Breast epithelium (tissue), 4 donors: ENCODE measurements around the gene ZNF562. TPM values are rescaled to one million over a fixed set of nuclear protein-coding genes. Genes with fewer than 3 reads are reported as not detected.
"Not testable (repeated sequence)": the region's sequence is repeated elsewhere in the genome, so short reads cannot be mapped to it uniquely, and the experiment has no call there.

Experiments used
- DNase-seq, 2 donors: peaks; one replicate each; pipeline ENCODE4 v3.0.0-alpha.2; 2019; ENCODE audit warnings: low spot score in 2 of 2
- H3K27ac ChIP-seq, 2 donors: fragments of 200-600 bp; sonication (generic) in 1 of 2; one replicate each; pipeline ENCODE4 v1.5.1; 2016 to 2019; ENCODE audit warnings: mild to moderate bottlenecking in 1 of 2
- H3K27me3 ChIP-seq, 2 donors: fragments of 200-600 bp; sonication (generic) in 1 of 2; one replicate each; pipeline versions ENCODE4 v1.5.1 to v1.6.0; 2017 to 2019; ENCODE audit warnings: control low read depth in 1 of 2, mild to moderate bottlenecking in 1 of 2
- H3K36me3 ChIP-seq: fragments of 200-600 bp; one replicate; pipeline ENCODE4 v1.5.1; 2019
- H3K4me1 ChIP-seq, 2 donors: fragments of 200-600 bp; sonication (generic); one replicate each; pipeline ENCODE4 v1.5.1; 2016 to 2019; ENCODE audit warnings: control low read depth in 1 of 2
- H3K4me3 ChIP-seq, 3 donors: fragments of 200-600 bp; sonication (generic); 1 replicate in 2 of 3; 2 replicates in 1 of 3; pipeline ENCODE4 v1.5.1; 2016 to 2019; ENCODE audit warnings: mild to moderate bottlenecking in 3 of 3, moderate library complexity in 2 of 3
- H3K9me3 ChIP-seq, 2 donors: fragments of 200-600 bp; sonication (generic) in 1 of 2; one replicate each; pipeline ENCODE4 v1.5.1; 2016 to 2019; ENCODE audit warnings: control low read depth in 1 of 2
- POLR2A ChIP-seq: fragments of 450-650 bp; IDR thresholded peaks from one replicate; pipeline ENCODE4 v1.6.1; 2016; ENCODE audit warnings: antibody characterized with exemption, mild to moderate bottlenecking, moderate library complexity
- POLR2AphosphoS5 ChIP-seq, 3 donors: sonication (generic); formaldehyde crosslinking; IDR thresholded peaks; one replicate each; pipeline ENCODE4 v1.6.1; 2017; ENCODE audit warnings: antibody characterized with exemption in 3 of 3
- intact Hi-C: fragments of 100-400 bp; cut with DNase I; formaldehyde crosslinking; loops from one replicate; pipeline ENCODE4 v1.15.1; 2023; ENCODE audit warnings: low total_unique reads
- total RNA-seq, 3 donors: library from RNA; depleted of rRNA; stranded (reverse); fragments of >200 nt; gene quantifications; one replicate each; pipeline ENCODE4 v1.1.0, GENCODE V29; 2016
- TF ChIP-seq, protein P1 (sequence below), 3 donors: fragments of 450-650 bp; IDR thresholded peaks; one replicate each; pipeline ENCODE4 v1.5.1; 2016 to 2017; ENCODE audit warnings: antibody characterized with exemption in 3 of 3, mild to moderate bottlenecking in 3 of 3, moderate library complexity in 3 of 3

ZNF562 gene
- total RNA-seq, 3 donors from 2014 or later, result 17.4 to 52.2 (median 32.4) TPM

DNA sequence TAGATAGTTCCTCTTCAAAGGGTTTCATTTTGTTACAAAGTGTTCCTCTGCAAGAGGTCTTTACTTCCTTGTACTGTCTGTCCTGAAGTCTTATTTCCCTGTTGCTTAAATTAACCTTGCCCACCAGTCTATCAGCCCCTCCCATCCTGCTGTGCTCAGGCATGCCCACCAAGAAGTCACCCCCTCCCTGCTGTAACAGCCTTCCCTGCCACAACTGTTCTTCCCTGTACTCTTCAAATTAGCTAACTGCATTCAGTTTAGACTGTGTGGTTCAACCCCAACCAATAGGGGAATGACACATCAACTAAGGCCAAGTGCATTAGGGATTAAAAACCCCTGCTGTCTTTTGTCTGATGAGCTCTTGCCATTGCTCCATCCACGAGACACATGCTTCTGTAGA is 34.4 kb upstream of the ZNF562 start:
- Histone ChIP-seq H3K27ac (no peak overlapping the region), H3K4me3 (no peak overlapping the region), H3K36me3 (no peaks in the 10 kb centered on the region), H3K27me3 (no peaks in the 10 kb centered on the region), H3K9me3 (peaks cover 15 to 30% of the 10 kb centered on the region in 2 donors), H3K4me1 (no peaks in the 10 kb centered on the region)
- TF ChIP-seq POLR2AphosphoS5 (IDR thresholded peaks at IDR 0.05) (no peak), POLR2A (no peak)
- TF ChIP-seq, protein P1, sequence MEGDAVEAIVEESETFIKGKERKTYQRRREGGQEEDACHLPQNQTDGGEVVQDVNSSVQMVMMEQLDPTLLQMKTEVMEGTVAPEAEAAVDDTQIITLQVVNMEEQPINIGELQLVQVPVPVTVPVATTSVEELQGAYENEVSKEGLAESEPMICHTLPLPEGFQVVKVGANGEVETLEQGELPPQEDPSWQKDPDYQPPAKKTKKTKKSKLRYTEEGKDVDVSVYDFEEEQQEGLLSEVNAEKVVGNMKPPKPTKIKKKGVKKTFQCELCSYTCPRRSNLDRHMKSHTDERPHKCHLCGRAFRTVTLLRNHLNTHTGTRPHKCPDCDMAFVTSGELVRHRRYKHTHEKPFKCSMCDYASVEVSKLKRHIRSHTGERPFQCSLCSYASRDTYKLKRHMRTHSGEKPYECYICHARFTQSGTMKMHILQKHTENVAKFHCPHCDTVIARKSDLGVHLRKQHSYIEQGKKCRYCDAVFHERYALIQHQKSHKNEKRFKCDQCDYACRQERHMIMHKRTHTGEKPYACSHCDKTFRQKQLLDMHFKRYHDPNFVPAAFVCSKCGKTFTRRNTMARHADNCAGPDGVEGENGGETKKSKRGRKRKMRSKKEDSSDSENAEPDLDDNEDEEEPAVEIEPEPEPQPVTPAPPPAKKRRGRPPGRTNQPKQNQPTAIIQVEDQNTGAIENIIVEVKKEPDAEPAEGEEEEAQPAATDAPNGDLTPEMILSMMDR (IDR thresholded peaks at IDR 0.05), result no peak
- intact Hi-C loops, result no loop called here
- DNase-seq, result no peak

DNA sequence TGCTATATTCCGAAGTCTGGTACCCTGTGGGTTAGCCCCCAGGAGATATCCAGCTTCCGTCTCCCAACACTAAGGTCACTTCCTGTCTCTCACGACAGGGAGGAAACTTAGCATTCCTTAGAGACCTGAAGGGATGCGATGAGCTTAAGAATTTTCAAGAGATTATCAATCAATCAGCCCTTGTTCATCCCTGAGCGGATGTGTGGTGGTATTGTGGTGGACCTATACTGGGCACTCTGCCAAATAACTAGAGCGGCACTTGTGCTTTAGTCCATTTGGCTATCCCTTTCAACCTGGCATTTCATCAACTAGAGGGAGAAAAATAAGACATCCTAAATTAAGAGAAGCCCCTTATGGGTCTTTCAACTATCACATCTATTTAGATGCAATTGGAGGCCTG is 30.9 kb upstream of the ZNF562 start:
- Histone ChIP-seq H3K36me3 (no peaks in the 10 kb centered on the region), H3K27me3 (no peaks in the 10 kb centered on the region), H3K27ac (no peak overlapping the region), H3K4me3 (no peak overlapping the region), H3K4me1 (no peaks in the 10 kb centered on the region), H3K9me3 (peaks cover 10% of the 10 kb centered on the region in 2 donors)
- intact Hi-C loops, result no loop called here
- DNase-seq, result no peak
- TF ChIP-seq POLR2AphosphoS5 (IDR thresholded peaks at IDR 0.05) (no peak), POLR2A (no peak)
- TF ChIP-seq, protein P1 (IDR thresholded peaks at IDR 0.05), result no peak

DNA sequence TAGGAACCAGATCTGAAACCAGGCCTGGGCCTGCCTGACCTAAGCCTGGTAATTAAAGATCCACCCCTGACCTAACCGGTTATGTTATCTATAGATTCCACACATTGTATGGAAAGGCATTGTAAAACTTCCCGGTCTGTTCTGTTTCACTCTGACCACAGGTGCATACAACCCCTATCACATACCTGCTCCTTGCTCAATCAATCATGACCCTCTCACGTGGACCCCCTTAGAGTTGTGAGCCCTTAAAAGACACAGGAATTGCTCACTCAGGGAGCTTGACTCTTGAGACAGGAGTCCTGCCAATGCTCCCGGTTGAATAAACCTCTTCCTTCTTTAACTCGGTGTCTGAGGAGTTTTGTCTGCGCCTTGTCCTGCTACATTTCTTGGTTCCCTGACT is 27.3 kb upstream of the ZNF562 start:
- TF ChIP-seq POLR2AphosphoS5 (IDR thresholded peaks at IDR 0.05), result no peak
- TF ChIP-seq POLR2A, result no peak
- TF ChIP-seq, protein P1 (IDR thresholded peaks at IDR 0.05), result no peak
- no peak for DNase-seq
- Histone ChIP-seq H3K4me1 (no peaks in the 10 kb centered on the region), H3K27ac (no peak overlapping the region), H3K4me3 (no peak overlapping the region), H3K9me3 (peaks cover 2 to 8% of the 10 kb centered on the region in 2 donors), H3K36me3 (no peaks in the 10 kb centered on the region), H3K27me3 (no peaks in the 10 kb centered on the region)
- intact Hi-C loops, result no loop called here

DNA sequence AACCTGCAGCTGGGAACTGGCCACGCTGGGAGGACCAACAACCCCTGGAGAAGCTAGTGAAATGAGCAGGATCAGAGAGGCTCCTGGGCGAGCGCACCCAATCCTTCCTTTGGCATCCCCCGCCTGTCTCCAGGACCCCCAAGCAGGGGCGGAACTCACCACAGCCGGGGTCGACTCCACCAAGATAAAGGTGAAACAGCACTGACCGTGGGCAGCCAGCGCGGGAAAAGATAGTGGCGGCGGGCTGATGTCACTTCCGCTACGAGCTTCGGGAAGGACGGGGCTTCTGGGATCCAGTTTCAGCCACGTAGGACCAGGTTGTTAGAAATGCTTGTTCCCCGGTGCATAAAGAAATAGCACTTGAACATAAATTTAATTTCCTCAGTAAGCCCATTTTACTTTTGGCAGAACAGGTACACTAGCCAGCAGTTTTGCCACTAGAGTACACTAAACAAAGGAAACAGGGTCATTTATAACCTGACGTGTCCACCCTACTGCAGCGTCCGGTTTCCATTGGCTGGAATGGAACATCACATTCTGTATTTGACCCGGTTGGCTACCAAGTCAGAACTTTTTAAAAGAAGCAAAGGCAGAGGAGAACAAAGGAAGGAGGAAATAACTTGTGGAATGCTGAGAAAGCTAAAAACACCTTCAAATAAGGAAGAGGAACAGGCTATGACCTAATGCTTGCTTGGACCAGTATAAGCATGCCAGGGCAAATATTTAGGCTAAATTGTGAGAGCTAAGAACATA is 25.5 kb upstream of the ZNF562 start:
- Histone ChIP-seq H3K9me3 (peaks cover 2 to 8% of the 10 kb centered on the region in 2 donors), H3K4me3 (peak overlapping the region in 1 of 3 donors; percentile 15), H3K27ac (peak overlapping the region in 1 of 2 donors; percentile 35), H3K36me3 (no peaks in the 10 kb centered on the region), H3K27me3 (no peaks in the 10 kb centered on the region), H3K4me1 (no peaks in the 10 kb centered on the region)
- TF ChIP-seq, protein P1 (IDR thresholded peaks at IDR 0.05), result no peak
- no peak for TF ChIP-seq POLR2A
- no peak for DNase-seq
- intact Hi-C loops, result no loop called here

DNA sequence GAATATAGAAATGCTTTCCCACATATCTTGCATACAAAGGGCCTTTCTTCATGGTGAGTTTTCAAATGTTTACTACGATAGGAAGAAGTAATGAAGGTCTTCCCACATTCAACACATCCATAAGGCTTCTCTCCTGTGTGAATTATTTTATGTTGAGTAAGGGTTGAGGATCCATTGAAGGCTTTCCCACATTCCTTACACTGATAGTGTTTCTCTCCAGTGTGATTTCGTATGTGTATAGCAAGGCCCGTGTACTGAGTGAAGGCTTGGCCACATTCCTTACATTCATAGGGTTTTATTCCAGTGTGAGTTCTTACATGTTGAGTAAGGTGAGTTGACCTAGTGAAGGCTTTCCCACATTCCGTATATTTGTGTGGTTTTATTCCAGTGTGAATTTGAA is 15.4 kb upstream of the ZNF562 start:
- H3K27ac ChIP-seq, H3K4me1 ChIP-seq, DNase-seq, intact Hi-C loops, H3K36me3 ChIP-seq, H3K4me3 ChIP-seq, H3K27me3 ChIP-seq: not testable (repeated sequence)
- H3K9me3 ChIP-seq, result peaks cover 22 to 32% of the 10 kb centered on the region in 2 donors

DNA sequence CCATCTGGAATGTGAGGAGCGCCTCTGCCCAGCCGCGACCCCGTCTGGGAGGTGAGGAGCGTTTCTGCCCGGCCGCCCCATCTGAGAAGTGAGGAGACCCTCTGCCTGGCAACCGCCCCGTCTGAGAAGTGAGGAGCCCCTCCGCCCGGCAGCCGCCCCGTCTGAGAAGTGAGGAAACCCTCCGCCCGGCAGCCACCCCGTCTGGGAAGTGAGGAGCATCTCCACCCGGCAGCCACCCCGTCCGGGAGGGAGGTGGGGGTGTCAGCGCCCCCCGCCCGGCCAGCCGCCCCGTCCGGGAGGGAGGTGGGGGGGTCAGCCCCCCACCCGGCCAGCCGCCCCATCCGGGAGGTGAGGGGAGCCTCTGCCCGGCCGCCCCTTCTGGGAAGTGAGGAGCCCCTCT is 5.1 kb upstream of the ZNF562 start:
- H3K9me3 ChIP-seq, intact Hi-C loops, H3K4me1 ChIP-seq: not testable (repeated sequence)

DNA sequence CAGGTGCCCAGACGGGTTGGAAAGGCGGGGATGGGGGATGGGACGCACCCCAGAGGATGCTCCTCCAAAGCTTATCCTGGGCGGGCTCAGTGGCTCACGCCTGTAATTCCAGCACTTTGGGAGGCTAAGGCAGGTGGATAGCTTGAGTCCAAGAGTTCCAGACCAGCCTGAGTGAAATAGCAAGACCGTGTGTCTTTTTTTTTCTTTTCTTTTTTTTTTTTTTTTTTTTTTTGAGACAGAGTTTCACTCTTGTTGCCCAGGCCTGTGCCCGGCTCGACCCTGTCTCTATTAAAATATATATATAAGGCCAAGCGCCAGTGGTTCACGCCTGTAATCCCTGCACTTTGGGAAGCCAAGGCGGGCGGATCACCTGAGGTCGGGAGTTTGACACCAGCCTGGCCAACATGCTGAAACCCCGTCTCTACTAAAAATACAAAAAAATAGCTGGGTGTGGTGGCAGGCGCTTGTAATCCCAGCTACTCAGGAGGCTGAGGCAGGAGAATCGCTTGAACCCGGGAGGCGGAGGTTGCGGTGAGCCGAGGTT is 530 bp upstream of the ZNF562 start:
- H3K4me1 ChIP-seq, H3K36me3 ChIP-seq, H3K27me3 ChIP-seq, intact Hi-C loops, DNase-seq: not testable (repeated sequence)
- Histone ChIP-seq H3K27ac (peak overlapping the region; percentile 96 to 97), H3K4me3 (peak overlapping the region; percentile 72 to 89 (median 81)), H3K9me3 (peaks cover 29 to 34% of the 10 kb centered on the region in 2 donors)

More for the DNA sequence above, 5.1 kb upstream of the ZNF562 start:
- not testable (repeated sequence) for H3K27me3 ChIP-seq, H3K27ac ChIP-seq, H3K36me3 ChIP-seq, H3K4me3 ChIP-seq, DNase-seq
